Effector memory CD8-positive, alpha-beta T cell (primary cell): ENCODE measurements around the gene PRRC2B.
"Not testable (repeated sequence)": the region's sequence is repeated elsewhere in the genome, so short reads cannot be mapped to it uniquely, and the experiment has no call there.

Source experiments
- ATAC-seq: fragments of 150-1000 bp; cut with Tn5 transposase; replicated peaks from 2 replicates; pipeline ENCODE4 v1.10.0; 2021; ENCODE audit warnings: mild to moderate bottlenecking, moderate library complexity
- DNase-seq, 3 experiments: peaks; one replicate each; pipeline ENCODE4 v3.0.0; 2021
- H3K27ac Mint-ChIP-seq, 2 donors: one replicate each; pipeline ENCODE4 v1.8.0; 2022; ENCODE audit warnings: mild to moderate bottlenecking in 2 of 2, mixed read lengths in 2 of 2, moderate library complexity in 2 of 2
- H3K27me3 Mint-ChIP-seq, 2 donors: one replicate each; pipeline ENCODE4 v1.8.0; 2022; ENCODE audit warnings: mixed read lengths in 2 of 2
- H3K36me3 Mint-ChIP-seq: one replicate; pipeline ENCODE4 v1.8.0; 2022; ENCODE audit warnings: mild to moderate bottlenecking, moderate library complexity, mixed read lengths; ENCODE audit not compliant: insufficient read depth
- H3K4me1 Mint-ChIP-seq, 2 donors: one replicate each; pipeline ENCODE4 v1.8.0; 2022; ENCODE audit warnings: low read depth in 2 of 2, mixed read lengths in 2 of 2
- H3K4me3 Mint-ChIP-seq, 2 donors: one replicate each; pipeline ENCODE4 v1.8.0; 2022; ENCODE audit warnings: mild to moderate bottlenecking in 2 of 2, mixed read lengths in 2 of 2, moderate library complexity in 2 of 2
- H3K9me3 Mint-ChIP-seq, 2 donors: one replicate each; pipeline ENCODE4 v1.8.0; 2022; ENCODE audit warnings: mixed read lengths in 2 of 2

The PRRC2B gene

DNA sequence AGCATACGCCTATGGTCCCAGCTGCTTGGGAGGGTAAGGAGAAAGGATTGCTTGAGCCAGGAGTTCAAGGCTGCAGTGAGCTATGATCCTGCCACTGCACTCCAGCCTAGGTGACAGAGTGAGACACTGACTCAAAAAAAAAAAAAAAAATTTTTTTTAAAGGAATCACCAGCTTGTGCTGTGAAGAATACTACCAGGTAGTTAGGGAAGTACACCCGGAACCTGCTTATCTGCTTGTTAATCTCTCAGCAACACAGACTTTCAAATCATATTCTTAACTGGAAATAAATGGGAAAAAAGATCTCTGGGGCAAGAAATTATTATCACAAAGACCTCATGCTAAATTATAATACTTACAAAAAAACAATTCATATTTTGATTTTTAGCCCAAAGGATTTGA, 26.4 kb upstream of the PRRC2B start:
- no peaks in the 10 kb centered on the region for H3K36me3 Mint-ChIP-seq
- ATAC-seq (no peak), DNase-seq (no peak)
- no peak overlapping the region for H3K4me3 Mint-ChIP-seq
- no peak overlapping the region for H3K27ac Mint-ChIP-seq
- peaks cover 2 to 10% of the 10 kb centered on the region in 2 donors for H3K4me1 Mint-ChIP-seq
- no peaks in the 10 kb centered on the region for H3K9me3 Mint-ChIP-seq
- H3K27me3 Mint-ChIP-seq: no peaks in the 10 kb centered on the region

DNA sequence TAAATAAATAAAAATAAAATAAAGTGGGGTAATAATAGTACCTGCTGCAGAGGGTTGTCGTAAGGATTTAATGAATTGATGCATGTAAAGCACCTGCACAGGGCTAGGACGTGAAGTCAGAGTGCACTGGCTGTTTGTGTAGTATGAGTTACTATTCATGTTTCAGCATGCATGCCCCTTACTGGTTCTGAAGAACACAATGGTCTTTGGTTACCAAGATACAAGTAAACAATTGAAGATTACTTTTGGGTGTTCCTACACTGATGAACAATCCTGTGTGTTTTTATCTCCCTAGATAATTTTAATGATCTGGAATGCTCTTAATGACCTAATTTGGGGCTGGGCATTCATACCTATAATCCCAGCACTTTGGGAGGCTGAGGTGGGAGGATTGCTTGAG, 23.2 kb upstream of the PRRC2B start:
- DNase-seq: no peak
- Mint-ChIP-seq H3K27ac (no peak overlapping the region), H3K4me3 (no peak overlapping the region), H3K27me3 (no peaks in the 10 kb centered on the region), H3K4me1 (peaks cover 14 to 17% of the 10 kb centered on the region in 2 donors), H3K9me3 (no peaks in the 10 kb centered on the region), H3K36me3 (peaks cover 9% of the 10 kb centered on the region)
- ATAC-seq: no peak

DNA sequence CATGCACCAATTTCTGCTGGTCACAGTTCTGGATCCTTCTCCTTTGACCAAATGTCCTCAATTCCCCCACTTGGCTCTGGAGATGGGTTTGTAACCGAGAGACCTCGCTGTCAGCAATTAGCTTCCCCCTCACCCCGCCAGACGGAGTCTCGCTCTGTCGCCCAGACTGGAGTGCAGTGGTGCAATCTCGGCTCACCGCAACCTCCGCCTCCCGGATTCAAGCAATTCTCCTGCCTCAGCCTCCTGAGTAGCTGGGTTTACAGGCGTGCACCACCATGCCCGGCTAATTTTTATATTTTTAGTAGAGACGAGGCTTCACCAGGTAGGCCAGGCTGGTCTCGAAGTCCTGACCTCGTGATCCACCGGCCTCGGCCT, 21.3 kb upstream of the PRRC2B start:
- ATAC-seq, H3K9me3 Mint-ChIP-seq, H3K36me3 Mint-ChIP-seq, DNase-seq, H3K27me3 Mint-ChIP-seq: not testable (repeated sequence)
- peaks cover 11 to 14% of the 10 kb centered on the region in 2 donors for H3K4me1 Mint-ChIP-seq
- peak overlapping the region; percentile 96 to 98 for H3K27ac Mint-ChIP-seq
- H3K4me3 Mint-ChIP-seq: peak overlapping the region; percentile 84 to 94

DNA sequence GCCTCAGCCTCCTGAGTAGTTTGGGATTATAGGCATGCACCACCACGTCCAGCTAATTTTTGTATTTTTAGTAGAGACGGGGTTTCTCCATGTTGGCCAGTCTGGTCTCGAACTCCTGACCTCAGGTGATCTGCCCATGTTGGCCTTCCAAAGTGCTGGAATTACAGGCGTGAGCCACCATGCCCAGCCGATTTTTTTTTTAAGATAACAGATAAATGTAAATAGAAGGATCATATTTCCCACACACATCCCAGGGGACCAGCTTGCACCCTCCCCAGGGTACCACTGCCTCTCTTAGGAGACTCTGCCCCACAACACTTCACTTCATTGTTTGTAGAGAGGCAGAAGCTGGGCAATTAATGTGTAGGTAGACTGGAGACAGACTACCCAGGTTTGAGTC, 19.2 kb upstream of the PRRC2B start:
- not testable (repeated sequence) for ATAC-seq, H3K9me3 Mint-ChIP-seq, H3K27ac Mint-ChIP-seq, DNase-seq, H3K27me3 Mint-ChIP-seq
- Mint-ChIP-seq H3K36me3 (peaks cover 13% of the 10 kb centered on the region), H3K4me3 (peak overlapping the region in 1 of 2 donors; percentile 84), H3K4me1 (peaks cover 11 to 14% of the 10 kb centered on the region in 2 donors)

DNA sequence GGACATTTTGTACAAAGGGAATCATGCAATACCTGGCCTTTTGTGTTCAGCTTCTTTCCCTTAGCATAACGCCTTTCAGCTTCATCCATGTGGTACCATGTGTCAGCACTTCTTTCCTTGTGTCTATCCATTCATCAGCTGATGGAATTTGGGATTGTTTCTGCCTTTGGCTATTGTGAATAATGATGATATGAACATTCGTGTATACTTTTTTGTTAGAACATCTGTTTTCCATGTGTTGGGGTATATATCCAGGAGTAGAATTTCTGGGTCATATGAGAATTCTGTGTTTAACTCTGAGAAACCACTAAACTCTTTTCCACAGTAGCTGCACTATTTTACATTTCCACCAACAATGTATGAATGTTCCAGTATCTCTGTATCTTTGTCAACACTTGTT, 14.8 kb upstream of the PRRC2B start:
- no peaks in the 10 kb centered on the region for H3K9me3 Mint-ChIP-seq
- DNase-seq (no peak), ATAC-seq (no peak)
- peaks cover 4% of the 10 kb centered on the region for H3K36me3 Mint-ChIP-seq
- no peak overlapping the region for H3K27ac Mint-ChIP-seq
- H3K4me1 Mint-ChIP-seq: peaks cover 0 to under 1% of the 10 kb centered on the region in 2 donors
- no peak overlapping the region for H3K4me3 Mint-ChIP-seq
- H3K27me3 Mint-ChIP-seq: no peaks in the 10 kb centered on the region

DNA sequence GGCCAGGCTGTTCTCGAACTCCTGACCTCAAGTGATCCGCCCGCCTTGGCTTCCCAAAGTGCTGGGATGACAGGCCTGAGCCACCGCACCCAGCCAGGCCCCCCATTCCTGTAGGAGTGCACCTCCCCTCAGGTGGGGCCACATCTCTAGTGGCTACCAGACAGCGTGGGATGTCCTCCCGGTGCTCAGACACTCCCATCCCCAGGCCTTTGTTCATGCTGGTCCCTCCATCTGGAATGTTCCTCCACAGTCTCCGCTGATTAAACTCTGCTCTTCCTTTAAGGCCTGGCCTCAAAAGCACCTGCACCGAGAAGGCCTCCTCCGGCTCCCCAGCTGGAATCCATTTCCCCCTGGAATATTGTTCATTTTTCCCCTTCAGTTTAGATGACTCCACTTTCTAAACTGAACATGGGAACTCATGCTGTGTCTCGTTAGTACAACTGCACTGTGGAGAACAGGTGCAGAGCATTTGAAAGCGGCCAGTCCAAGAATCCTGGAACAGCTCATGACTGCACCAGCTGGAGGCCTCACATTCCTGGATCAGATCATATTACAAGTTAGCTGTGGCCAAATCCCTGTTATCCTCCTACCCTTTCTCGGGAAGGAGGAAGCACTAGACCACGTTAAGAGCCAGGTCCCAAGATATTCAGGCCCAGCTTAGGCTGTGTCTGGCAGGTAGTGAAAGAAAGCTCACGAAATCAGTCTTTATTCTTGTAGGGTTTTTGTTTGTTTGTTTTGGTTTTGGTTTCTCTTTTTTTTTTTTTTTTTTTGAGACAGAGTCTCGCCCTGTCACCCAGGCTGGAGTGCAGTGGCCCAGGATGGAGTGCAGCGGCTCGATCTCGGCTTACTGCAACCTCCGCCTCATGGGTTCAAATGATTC, 10.8 kb upstream of the PRRC2B start:
- ATAC-seq (no peak), DNase-seq (no peak)
- no peaks in the 10 kb centered on the region for H3K4me1 Mint-ChIP-seq
- H3K27me3 Mint-ChIP-seq: no peaks in the 10 kb centered on the region
- no peaks in the 10 kb centered on the region for H3K9me3 Mint-ChIP-seq
- H3K36me3 Mint-ChIP-seq: no peaks in the 10 kb centered on the region
- no peak overlapping the region for H3K4me3 Mint-ChIP-seq
- H3K27ac Mint-ChIP-seq: peak overlapping the region; percentile 44 to 65

DNA sequence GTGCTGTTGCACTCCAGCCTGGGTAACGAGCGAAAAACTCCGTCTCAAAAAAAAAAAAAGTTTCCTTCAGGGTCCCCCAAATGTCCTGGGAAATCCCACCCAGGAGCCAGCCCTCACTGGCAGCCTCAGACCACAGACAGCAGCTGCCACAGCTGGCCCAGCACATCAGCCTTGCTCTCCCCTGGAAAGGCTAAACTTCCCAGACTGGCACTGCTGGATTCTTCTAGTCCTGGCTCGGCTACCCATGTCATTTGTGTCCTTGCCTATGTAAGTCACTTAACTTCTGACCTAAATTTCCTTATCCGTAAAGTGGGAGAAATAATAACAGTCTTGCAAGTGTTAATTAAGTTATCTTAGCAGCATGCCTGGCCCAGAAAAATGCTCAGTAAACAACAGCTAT, 8.6 kb upstream of the PRRC2B start:
- ATAC-seq (no peak), DNase-seq (no peak)
- no peaks in the 10 kb centered on the region for H3K4me1 Mint-ChIP-seq
- no peaks in the 10 kb centered on the region for H3K9me3 Mint-ChIP-seq
- H3K4me3 Mint-ChIP-seq: no peak overlapping the region
- H3K36me3 Mint-ChIP-seq: no peaks in the 10 kb centered on the region
- no peaks in the 10 kb centered on the region for H3K27me3 Mint-ChIP-seq
- H3K27ac Mint-ChIP-seq: no peak overlapping the region

DNA sequence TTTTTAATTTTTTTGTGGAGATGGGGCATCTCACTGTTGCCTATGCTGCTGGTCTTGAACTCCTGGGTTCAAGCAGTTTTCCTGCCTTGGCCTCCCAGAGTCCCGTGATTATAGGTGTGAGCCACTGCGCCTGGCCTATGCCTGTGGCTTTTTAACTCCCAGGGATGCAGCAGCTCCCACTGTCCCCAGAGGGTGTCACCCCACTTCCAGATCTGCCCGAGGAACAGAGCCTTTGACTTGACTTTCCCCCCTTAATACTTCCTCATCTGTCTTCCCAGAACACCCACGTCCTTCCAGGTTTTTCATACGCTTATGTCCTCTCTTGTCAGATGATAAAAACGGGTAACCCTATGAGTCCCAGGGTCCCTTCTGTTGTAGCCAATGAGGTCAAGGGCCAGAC, 7.6 kb upstream of the PRRC2B start:
- no peak overlapping the region for H3K27ac Mint-ChIP-seq
- no peak for ATAC-seq
- no peak overlapping the region for H3K4me3 Mint-ChIP-seq
- no peaks in the 10 kb centered on the region for H3K27me3 Mint-ChIP-seq
- H3K9me3 Mint-ChIP-seq: no peaks in the 10 kb centered on the region
- no peaks in the 10 kb centered on the region for H3K36me3 Mint-ChIP-seq
- DNase-seq: no peak
- no peaks in the 10 kb centered on the region for H3K4me1 Mint-ChIP-seq

DNA sequence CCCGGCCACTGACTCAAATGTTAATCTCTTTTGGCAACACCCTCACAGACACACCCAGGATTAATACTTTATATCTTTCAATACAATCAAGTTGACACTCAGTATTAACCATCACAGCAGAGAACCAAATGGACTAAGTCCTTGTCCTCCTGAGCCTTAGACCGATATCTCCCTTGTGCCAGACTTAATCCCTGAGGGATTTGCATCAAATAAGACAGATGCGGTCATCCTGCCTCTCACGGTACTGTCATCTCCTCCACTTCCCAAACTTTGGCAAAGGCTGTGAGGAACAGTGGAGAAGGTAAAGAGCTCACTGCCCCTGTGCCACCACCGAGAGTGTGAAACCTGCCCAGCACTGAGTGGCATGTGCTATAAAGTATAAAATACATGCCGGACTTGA, 6.5 kb upstream of the PRRC2B start:
- DNase-seq (no peak), ATAC-seq (no peak)
- Mint-ChIP-seq H3K27ac (no peak overlapping the region), H3K4me1 (no peaks in the 10 kb centered on the region), H3K27me3 (no peaks in the 10 kb centered on the region), H3K9me3 (no peaks in the 10 kb centered on the region), H3K4me3 (no peak overlapping the region), H3K36me3 (no peaks in the 10 kb centered on the region)

DNA sequence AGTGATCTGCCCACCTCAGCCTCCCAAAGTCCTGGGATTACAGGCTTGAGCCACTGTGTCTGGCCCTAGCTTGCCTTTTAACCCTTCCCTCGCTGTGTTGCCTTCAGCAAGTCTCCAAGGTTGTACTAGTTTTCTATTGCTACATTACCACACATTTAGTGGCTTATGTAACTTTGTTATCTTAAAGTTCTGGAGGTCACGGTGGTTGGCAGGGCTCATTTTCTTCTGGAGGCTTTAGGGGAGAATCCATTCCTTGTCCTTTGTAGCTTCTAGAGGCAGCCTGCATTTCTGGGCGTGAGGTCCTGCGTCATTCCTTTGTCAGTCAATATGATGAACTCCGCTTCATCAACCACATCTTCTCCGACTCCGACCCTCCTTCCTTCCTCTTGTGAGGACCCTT, 2.9 kb upstream of the PRRC2B start:
- Mint-ChIP-seq H3K9me3 (no peaks in the 10 kb centered on the region), H3K36me3 (peaks cover 18% of the 10 kb centered on the region), H3K27ac (no peak overlapping the region), H3K4me1 (peaks cover 15 to 19% of the 10 kb centered on the region in 2 donors), H3K4me3 (no peak overlapping the region), H3K27me3 (no peaks in the 10 kb centered on the region)
- ATAC-seq (no peak), DNase-seq (no peak)

DNA sequence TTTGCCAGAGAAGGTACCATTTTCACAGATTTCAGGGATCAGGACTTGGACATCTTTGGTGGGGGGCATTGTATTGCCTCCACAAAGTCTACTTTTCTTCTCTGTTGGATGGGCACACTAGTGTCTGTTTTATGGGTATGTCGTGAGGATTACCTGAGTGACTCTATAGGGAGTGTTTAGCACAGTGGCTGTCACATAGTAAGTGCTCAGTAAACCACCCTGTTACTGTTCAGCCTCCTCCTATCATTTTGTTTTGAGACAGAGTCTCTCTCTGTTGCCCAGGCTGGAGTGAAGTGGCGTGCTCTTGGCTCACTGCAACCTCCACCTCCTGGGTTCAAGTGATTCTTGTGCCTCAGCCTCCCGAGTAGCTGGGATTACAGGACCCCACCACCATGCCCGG, 2.4 kb upstream of the PRRC2B start:
- Mint-ChIP-seq H3K27me3 (no peaks in the 10 kb centered on the region), H3K36me3 (peaks cover 21% of the 10 kb centered on the region), H3K4me1 (peaks cover 19 to 24% of the 10 kb centered on the region in 2 donors), H3K9me3 (no peaks in the 10 kb centered on the region), H3K4me3 (no peak overlapping the region), H3K27ac (no peak overlapping the region)
- ATAC-seq (no peak), DNase-seq (no peak)

DNA sequence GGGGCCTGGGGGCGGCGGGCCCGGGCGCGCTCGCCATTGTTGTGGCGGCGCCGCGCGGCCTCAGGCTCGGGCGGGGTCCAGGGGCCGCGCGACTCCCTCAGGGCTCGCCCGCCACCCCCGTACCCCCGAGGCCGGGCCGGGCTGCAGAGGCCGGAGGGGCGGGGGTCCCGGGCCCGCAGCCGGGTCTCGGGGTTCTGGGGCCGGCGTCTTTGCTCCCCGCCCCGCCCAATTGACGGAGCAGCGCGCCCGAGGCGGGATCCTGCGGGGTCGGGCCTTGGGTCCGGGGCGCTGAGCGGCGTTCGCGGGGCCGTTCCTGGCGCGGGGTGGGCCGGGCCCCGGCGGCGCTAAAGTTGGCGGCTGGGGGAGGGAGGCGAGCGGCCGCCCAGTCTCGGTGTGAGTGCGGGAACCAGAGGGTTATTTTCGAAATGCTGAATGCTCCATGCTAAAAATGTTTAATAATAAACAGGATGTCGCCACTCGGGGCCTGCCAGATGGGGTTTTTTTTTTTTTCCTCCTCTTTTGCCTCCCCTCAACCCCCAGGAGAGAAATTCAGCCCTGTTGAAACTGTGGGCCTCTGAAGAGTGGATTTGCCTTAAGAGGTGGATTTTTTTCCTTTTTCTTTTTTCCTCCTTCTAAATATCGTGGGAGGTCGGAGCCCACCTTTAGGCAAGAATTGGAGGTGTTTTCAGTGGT, 724 bp downstream of the PRRC2B start:
- DNase-seq (peak; percentile 41 to 57 (median 44)), ATAC-seq (peak; percentile 23)
- H3K36me3 Mint-ChIP-seq: peaks cover 35% of the 10 kb centered on the region
- peaks cover 42 to 52% of the 10 kb centered on the region in 2 donors for H3K4me1 Mint-ChIP-seq
- H3K9me3 Mint-ChIP-seq: no peaks in the 10 kb centered on the region
- H3K27me3 Mint-ChIP-seq: no peaks in the 10 kb centered on the region
- H3K27ac Mint-ChIP-seq: peak overlapping the region; percentile 95 to 96
- H3K4me3 Mint-ChIP-seq: peak overlapping the region; percentile 85 to 91

DNA sequence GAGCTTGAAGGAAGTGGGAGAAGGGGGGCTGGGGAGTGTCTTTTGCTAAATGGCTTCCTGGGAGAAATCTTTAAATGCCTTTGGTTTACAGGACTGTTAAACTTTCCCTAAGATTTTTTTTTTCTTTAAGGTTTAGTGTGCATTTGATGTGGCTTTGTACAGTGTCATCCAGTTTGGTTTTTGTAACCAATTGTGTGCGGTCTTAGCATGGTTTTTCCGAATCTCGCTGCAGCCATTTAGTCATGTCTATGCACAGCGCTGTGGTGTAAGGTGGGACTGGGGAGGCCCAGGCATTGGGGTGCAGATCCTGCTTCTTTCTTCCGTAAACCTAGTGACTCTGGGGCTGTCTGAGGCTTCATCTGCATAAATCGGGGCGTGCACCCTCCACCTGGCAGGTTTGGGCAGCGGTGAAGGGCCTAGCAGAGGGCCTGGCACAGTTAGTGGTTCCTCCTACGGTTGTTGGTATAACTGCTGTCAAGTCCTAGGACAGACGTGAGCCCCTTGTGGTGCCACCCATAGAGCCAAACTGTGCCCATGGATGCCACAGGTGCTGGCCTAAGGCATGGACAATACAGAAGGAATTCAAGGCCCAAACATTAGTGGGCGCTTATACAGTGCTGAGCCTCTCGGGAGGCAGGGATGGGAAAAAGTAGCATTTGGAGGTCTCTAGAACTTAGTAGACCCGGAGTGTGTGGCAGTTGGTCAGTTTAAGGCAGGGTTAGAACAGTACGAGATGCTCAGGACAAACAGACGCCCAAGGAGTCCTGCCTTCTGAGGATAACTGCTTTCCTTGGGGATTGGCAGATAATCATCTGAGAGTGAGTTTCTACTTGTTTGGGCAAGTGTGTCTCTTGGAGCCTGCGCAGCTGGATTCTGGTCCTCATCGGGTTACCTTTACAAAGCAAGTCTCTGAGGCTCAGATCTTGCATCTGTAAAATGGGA, 1.5 kb downstream of the PRRC2B start:
- Mint-ChIP-seq H3K9me3 (no peaks in the 10 kb centered on the region), H3K27ac (peak overlapping the region; percentile 95 to 96), H3K4me1 (peaks cover 49 to 57% of the 10 kb centered on the region in 2 donors), H3K4me3 (peak overlapping the region; percentile 85 to 91), H3K27me3 (no peaks in the 10 kb centered on the region), H3K36me3 (peaks cover 39% of the 10 kb centered on the region)
- DNase-seq (peak; percentile 66 to 73 (median 67)), ATAC-seq (peak; percentile 69)
